ENCODE results near the gene RXFP3.
"Not testable (repeated sequence)": the region's sequence is repeated elsewhere in the genome, so short reads cannot be mapped to it uniquely, and the experiment has no call there.

The RXFP3 gene

GRCh38 chr5:33936381-33937016, at the start of gene RXFP3:
Gene RXFP3 (plus strand): TSS chr5:33936386. CDS start chr5:33936741, 355 bp downstream.
- DNase-seq (ENCODE audit: low read depth in 2 of 2, low spot score in 1 of 2), result no peak

- DNase-seq (ENCODE audit: low read depth in 2 of 2, low spot score in 1 of 2), result no peak
Measured at GRCh38 chr5:33887268-33887667, 48.9 kb upstream of the RXFP3 start.

- no peak for DNase-seq (ENCODE audit: low read depth in 2 of 2, low spot score in 1 of 2)
Measured at GRCh38 chr5:33888587-33888986, 47.6 kb upstream of the RXFP3 start.

- no peak for DNase-seq (ENCODE audit: low read depth in 2 of 2, low spot score in 1 of 2)
Measured at GRCh38 chr5:33890131-33891032, 45.8 kb upstream of the RXFP3 start.

- no peak for DNase-seq (ENCODE audit: low read depth in 2 of 2, low spot score in 1 of 2)
Measured at GRCh38 chr5:33891446-33891787, 44.8 kb upstream of the RXFP3 start.

- no peak for DNase-seq (ENCODE audit: low read depth in 2 of 2, low spot score in 1 of 2)
Measured at GRCh38 chr5:33891788-33892619, 44.2 kb upstream of the RXFP3 start, which contains the start of gene ADAMTS12. Gene ADAMTS12 (minus strand): TSS chr5:33891990. CDS start chr5:33891856, 134 bp downstream.

- DNase-seq (ENCODE audit: low read depth in 2 of 2, low spot score in 1 of 2), result no peak
Measured at GRCh38 chr5:33892620-33893137, 43.5 kb upstream of the RXFP3 start.

- no peak for DNase-seq (ENCODE audit: low read depth in 2 of 2, low spot score in 1 of 2)
Measured at GRCh38 chr5:33894566-33894965, 41.6 kb upstream of the RXFP3 start.

- DNase-seq (ENCODE audit: low read depth in 2 of 2, low spot score in 1 of 2), result no peak
Measured at GRCh38 chr5:33901156-33901555, 35.0 kb upstream of the RXFP3 start.

- no peak for DNase-seq (ENCODE audit: low read depth in 2 of 2, low spot score in 1 of 2)
Measured at GRCh38 chr5:33903118-33903517, 33.1 kb upstream of the RXFP3 start.

GRCh38 chr5:33905381-33905780, 30.8 kb upstream of the RXFP3 start:
- DNase-seq (ENCODE audit: low read depth in 2 of 2, low spot score in 1 of 2), result no peak

- not testable (repeated sequence) for DNase-seq (ENCODE audit: low read depth in 2 of 2, low spot score in 1 of 2)
Measured at GRCh38 chr5:33906248-33906647, 29.9 kb upstream of the RXFP3 start.

GRCh38 chr5:33914844-33915243, 21.3 kb upstream of the RXFP3 start:
- not testable (repeated sequence) for DNase-seq (ENCODE audit: low read depth in 2 of 2, low spot score in 1 of 2)

- no peak for DNase-seq (ENCODE audit: low read depth in 2 of 2, low spot score in 1 of 2)
Measured at GRCh38 chr5:33921002-33921401, 15.2 kb upstream of the RXFP3 start.

GRCh38 chr5:33925278-33925677, 10.9 kb upstream of the RXFP3 start:
- no peak for DNase-seq (ENCODE audit: low read depth in 2 of 2, low spot score in 1 of 2)

GRCh38 chr5:33927685-33928084, 8.5 kb upstream of the RXFP3 start:
- DNase-seq (ENCODE audit: low read depth in 2 of 2, low spot score in 1 of 2), result no peak

GRCh38 chr5:33928283-33928682, 7.9 kb upstream of the RXFP3 start:
- DNase-seq (ENCODE audit: low read depth in 2 of 2, low spot score in 1 of 2), result no peak

GRCh38 chr5:33929925-33930690, 6.1 kb upstream of the RXFP3 start:
- no peak for DNase-seq (ENCODE audit: low read depth in 2 of 2, low spot score in 1 of 2)

- no peak for DNase-seq (ENCODE audit: low read depth in 2 of 2, low spot score in 1 of 2)
Measured at GRCh38 chr5:33931136-33931535, 5.0 kb upstream of the RXFP3 start.

GRCh38 chr5:33933723-33934169, 2.4 kb upstream of the RXFP3 start:
- no peak for DNase-seq (ENCODE audit: low read depth in 2 of 2, low spot score in 1 of 2)
